OCI-M2 (cell line): ENCODE data around the gene VPS8.

Experiments
- DNase-seq: peaks from one replicate; lab custom pipeline; 2025; ENCODE audit not compliant: unreplicated experiment; lab: John Stamatoyannopoulos, UW

The VPS8 gene

GRCh38 chr3:184784731-184785500, 27.1 kb upstream of the VPS8 start:
- DNase-seq, result no peak

GRCh38 chr3:184785890-184786279, 26.1 kb upstream of the VPS8 start:
- no peak for DNase-seq

GRCh38 chr3:184786280-184786941, 25.6 kb upstream of the VPS8 start:
- DNase-seq, result no peak

- DNase-seq, result no peak
Measured at GRCh38 chr3:184788751-184789150, 23.2 kb upstream of the VPS8 start.

GRCh38 chr3:184789314-184789998, 22.5 kb upstream of the VPS8 start:
- no peak for DNase-seq

- no peak for DNase-seq
Measured at GRCh38 chr3:184791171-184791570, 20.8 kb upstream of the VPS8 start.

- DNase-seq, result no peak
Measured at GRCh38 chr3:184795522-184796190, 16.3 kb upstream of the VPS8 start.

- no peak for DNase-seq
Measured at GRCh38 chr3:184796551-184796950, 15.4 kb upstream of the VPS8 start.

- no peak for DNase-seq
Measured at GRCh38 chr3:184796954-184797353, 15.0 kb upstream of the VPS8 start.

- no peak for DNase-seq
Measured at GRCh38 chr3:184798120-184798519, 13.8 kb upstream of the VPS8 start.

- no peak for DNase-seq
Measured at GRCh38 chr3:184800349-184800930, 11.5 kb upstream of the VPS8 start.

GRCh38 chr3:184801241-184801785, 10.7 kb upstream of the VPS8 start:
- DNase-seq, result no peak

GRCh38 chr3:184802150-184802549, 9.8 kb upstream of the VPS8 start:
- no peak for DNase-seq

GRCh38 chr3:184804801-184805200, 7.2 kb upstream of the VPS8 start:
- DNase-seq, result no peak

GRCh38 chr3:184805351-184806038, 6.5 kb upstream of the VPS8 start:
- DNase-seq, result no peak

GRCh38 chr3:184806567-184807271, 5.2 kb upstream of the VPS8 start:
- no peak for DNase-seq

- DNase-seq, result no peak
Measured at GRCh38 chr3:184807549-184807948, 4.4 kb upstream of the VPS8 start.

GRCh38 chr3:184808021-184808420, 3.9 kb upstream of the VPS8 start:
- no peak for DNase-seq

- no peak for DNase-seq
Measured at GRCh38 chr3:184810146-184810545, 1.8 kb upstream of the VPS8 start.

GRCh38 chr3:184811034-184811433, 932 bp upstream of the VPS8 start:
- no peak for DNase-seq
